ENCODE results near the gene CBLB.

DNA sequence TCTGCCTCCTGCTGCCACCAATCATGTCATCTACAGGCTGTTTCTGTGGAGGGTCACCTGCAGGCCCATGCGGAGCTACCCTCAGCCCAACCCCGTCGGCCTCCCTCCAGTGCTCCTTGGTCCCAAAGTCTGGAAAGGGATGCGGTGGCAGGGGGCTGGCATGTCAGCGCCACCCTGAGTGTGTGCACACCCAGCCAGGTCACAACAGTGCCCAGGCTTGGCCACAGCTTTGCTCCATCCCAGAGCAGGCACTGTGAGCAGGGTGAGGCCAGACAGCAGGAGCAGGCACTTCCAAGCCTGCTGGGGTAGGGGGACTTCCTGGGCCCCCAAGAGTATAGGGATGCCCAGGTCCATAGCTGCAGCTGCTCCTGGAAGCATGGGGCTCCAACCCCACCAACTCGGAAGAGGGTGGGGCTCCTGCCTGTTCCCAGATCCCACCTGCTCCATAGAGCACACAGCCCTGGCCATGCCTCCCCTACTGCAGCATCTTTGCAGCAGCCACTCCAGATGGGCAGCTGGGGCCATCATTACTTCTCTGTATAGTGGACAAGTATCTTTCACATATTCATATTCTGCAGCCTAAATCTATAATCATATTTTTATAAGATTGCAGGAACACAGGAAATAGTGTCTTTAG lies 109.3 kb downstream of the CBLB start:
- TF ChIP-seq, protein P1, sequence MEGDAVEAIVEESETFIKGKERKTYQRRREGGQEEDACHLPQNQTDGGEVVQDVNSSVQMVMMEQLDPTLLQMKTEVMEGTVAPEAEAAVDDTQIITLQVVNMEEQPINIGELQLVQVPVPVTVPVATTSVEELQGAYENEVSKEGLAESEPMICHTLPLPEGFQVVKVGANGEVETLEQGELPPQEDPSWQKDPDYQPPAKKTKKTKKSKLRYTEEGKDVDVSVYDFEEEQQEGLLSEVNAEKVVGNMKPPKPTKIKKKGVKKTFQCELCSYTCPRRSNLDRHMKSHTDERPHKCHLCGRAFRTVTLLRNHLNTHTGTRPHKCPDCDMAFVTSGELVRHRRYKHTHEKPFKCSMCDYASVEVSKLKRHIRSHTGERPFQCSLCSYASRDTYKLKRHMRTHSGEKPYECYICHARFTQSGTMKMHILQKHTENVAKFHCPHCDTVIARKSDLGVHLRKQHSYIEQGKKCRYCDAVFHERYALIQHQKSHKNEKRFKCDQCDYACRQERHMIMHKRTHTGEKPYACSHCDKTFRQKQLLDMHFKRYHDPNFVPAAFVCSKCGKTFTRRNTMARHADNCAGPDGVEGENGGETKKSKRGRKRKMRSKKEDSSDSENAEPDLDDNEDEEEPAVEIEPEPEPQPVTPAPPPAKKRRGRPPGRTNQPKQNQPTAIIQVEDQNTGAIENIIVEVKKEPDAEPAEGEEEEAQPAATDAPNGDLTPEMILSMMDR (IDR thresholded peaks at IDR 0.05) = no peak
- no peak for TF ChIP-seq POLR2A (IDR thresholded peaks at IDR 0.05)
